Astrocyte (in vitro differentiated cells and primary cell): ENCODE results near the gene GRID2. TPM values are rescaled to one million over a fixed set of nuclear protein-coding genes. Genes with fewer than 3 reads are reported as not detected.

Source experiments
- DNase-seq: peaks from one replicate; pipeline ENCODE4 v3.0.0-alpha.2; 2010; ENCODE audit warnings: low read depth
- FAIRE-seq: peaks from 2 replicates; lab custom pipeline; 2011; peaks lifted over from hg19 to GRCh38; lab: Jason Lieb, UNC
- H2AFZ ChIP-seq: 2 replicates; pipeline ENCODE4 v1.6.0; 2012; ENCODE audit warnings: low read depth, low read length, inconsistent platforms
- H3K27ac ChIP-seq: 2 replicates; pipeline ENCODE4 v1.5.1; 2011; ENCODE audit warnings: low read depth, low read length, inconsistent platforms
- H3K27me3 ChIP-seq: 2 replicates; pipeline ENCODE4 v1.6.0; 2011; ENCODE audit warnings: low read length, inconsistent platforms; ENCODE audit not compliant: insufficient read depth
- H3K36me3 ChIP-seq: 2 replicates; pipeline ENCODE4 v1.5.1; 2011; ENCODE audit warnings: low read length, inconsistent platforms; ENCODE audit not compliant: insufficient read depth
- H3K4me1 ChIP-seq: 2 replicates; pipeline ENCODE4 v1.5.1; 2011; ENCODE audit warnings: low read length, inconsistent platforms; ENCODE audit not compliant: insufficient read depth
- H3K4me2 ChIP-seq: 2 replicates; pipeline ENCODE4 v1.6.0; 2012; ENCODE audit warnings: low read length, inconsistent platforms
- H3K4me3 ChIP-seq: 2 replicates; pipeline ENCODE4 v1.5.1; 2011; ENCODE audit warnings: low read depth, mild to moderate bottlenecking, low read length, inconsistent platforms; ENCODE audit not compliant: insufficient read depth
- H3K79me2 ChIP-seq: 2 replicates; pipeline ENCODE4 v1.6.0; 2012; ENCODE audit warnings: mild to moderate bottlenecking, low read length, inconsistent platforms; ENCODE audit not compliant: insufficient read depth
- H3K9ac ChIP-seq: 2 replicates; pipeline ENCODE4 v1.6.0; 2012; ENCODE audit warnings: mild to moderate bottlenecking, low read length, inconsistent platforms
- H3K9me3 ChIP-seq: 2 replicates; pipeline ENCODE4 v1.5.1; 2012; ENCODE audit warnings: low read depth, mild to moderate bottlenecking, low read length, inconsistent platforms; ENCODE audit not compliant: insufficient read depth
- H4K20me1 ChIP-seq: 2 replicates; pipeline ENCODE4 v1.6.0; 2012; ENCODE audit warnings: low read length, inconsistent platforms; ENCODE audit not compliant: insufficient read depth
- H3K27ac Mint-ChIP-seq: one replicate; pipeline ENCODE4 v1.8.0; 2021; ENCODE audit warnings: mild to moderate bottlenecking, mixed read lengths; ENCODE audit not compliant: unreplicated experiment
- H3K27me3 Mint-ChIP-seq: one replicate; pipeline ENCODE4 v1.8.0; 2021; ENCODE audit warnings: low read depth, mixed read lengths; ENCODE audit not compliant: unreplicated experiment
- H3K36me3 Mint-ChIP-seq: one replicate; pipeline ENCODE4 v1.8.0; 2021; ENCODE audit warnings: low read depth, mixed read lengths; ENCODE audit not compliant: unreplicated experiment
- H3K4me1 Mint-ChIP-seq: one replicate; pipeline ENCODE4 v1.8.0; 2021; ENCODE audit warnings: low read depth, mixed read lengths; ENCODE audit not compliant: unreplicated experiment
- H3K4me3 Mint-ChIP-seq: one replicate; pipeline ENCODE4 v1.8.0; 2021; ENCODE audit warnings: mild to moderate bottlenecking, moderate library complexity, mixed read lengths; ENCODE audit not compliant: unreplicated experiment
- H3K9me3 Mint-ChIP-seq: one replicate; pipeline ENCODE4 v1.8.0; 2021; ENCODE audit warnings: mild to moderate bottlenecking, mixed read lengths; ENCODE audit not compliant: unreplicated experiment
- CTCF ChIP-seq: IDR thresholded peaks from 2 replicates; pipeline ENCODE4 v1.5.1; 2011; ENCODE audit warnings: low read depth, mild to moderate bottlenecking, inconsistent platforms, low read length, moderate library complexity; ENCODE audit not compliant: insufficient read depth
- EZH2 ChIP-seq: IDR thresholded peaks from 2 replicates; pipeline ENCODE4 v1.6.1; 2012; ENCODE audit warnings: mild to moderate bottlenecking, low read length, inconsistent platforms; ENCODE audit not compliant: insufficient read depth
- total RNA-seq: library from RNA; stranded (reverse); gene quantifications from 2 replicates; pipeline ENCODE4 v1.2.1, GENCODE V29; 2021

Gene GRID2
- total RNA-seq, 1 donor from 2014 or later: 0.14 TPM

GRCh38 chr4:92814677-92815076 is 510.9 kb downstream of the GRID2 start:
- H3K27me3 ChIP-seq: no peaks in the 10 kb centered on the region
- H3K4me3 ChIP-seq: no peak overlapping the region
- no peaks in the 10 kb centered on the region for H3K36me3 ChIP-seq
- H3K27ac ChIP-seq: no peak overlapping the region
- H3K9me3 ChIP-seq: no peaks in the 10 kb centered on the region
- no peak overlapping the region for H2AFZ ChIP-seq
- H3K4me1 Mint-ChIP-seq: no peaks in the 10 kb centered on the region
- no peaks in the 10 kb centered on the region for H3K9me3 Mint-ChIP-seq
- no peak overlapping the region for H3K4me3 Mint-ChIP-seq
- H3K27me3 Mint-ChIP-seq: no peaks in the 10 kb centered on the region
- no peak for TF ChIP-seq EZH2
- TF ChIP-seq CTCF: no peak
- FAIRE-seq: no peak
- H3K27ac Mint-ChIP-seq: no peak overlapping the region
- H3K79me2 ChIP-seq: no peaks in the 10 kb centered on the region
- no peaks in the 10 kb centered on the region for H3K4me1 ChIP-seq
- no peaks in the 10 kb centered on the region for H4K20me1 ChIP-seq
- H3K4me2 ChIP-seq: no peak overlapping the region
- H3K9ac ChIP-seq: no peak overlapping the region
- no peak for DNase-seq
- no peaks in the 10 kb centered on the region for H3K36me3 Mint-ChIP-seq

GRCh38 chr4:92825256-92825655 is 521.5 kb downstream of the GRID2 start:
- FAIRE-seq (no peak), DNase-seq (no peak)
- no peaks in the 10 kb centered on the region for H3K79me2 ChIP-seq
- H3K4me3 Mint-ChIP-seq: no peak overlapping the region
- peaks cover 2% of the 10 kb centered on the region for H3K36me3 Mint-ChIP-seq
- no peaks in the 10 kb centered on the region for H3K9me3 ChIP-seq
- no peak overlapping the region for H3K9ac ChIP-seq
- H3K27ac ChIP-seq: no peak overlapping the region
- H3K27me3 Mint-ChIP-seq: no peaks in the 10 kb centered on the region
- no peaks in the 10 kb centered on the region for H3K4me1 ChIP-seq
- H3K36me3 ChIP-seq: no peaks in the 10 kb centered on the region
- no peaks in the 10 kb centered on the region for H3K9me3 Mint-ChIP-seq
- H3K27ac Mint-ChIP-seq: no peak overlapping the region
- no peak overlapping the region for H3K4me2 ChIP-seq
- H3K4me3 ChIP-seq: no peak overlapping the region
- TF ChIP-seq EZH2 (no peak), CTCF (no peak)
- no peak overlapping the region for H2AFZ ChIP-seq
- no peaks in the 10 kb centered on the region for H3K27me3 ChIP-seq
- no peaks in the 10 kb centered on the region for H3K4me1 Mint-ChIP-seq
- no peaks in the 10 kb centered on the region for H4K20me1 ChIP-seq

GRCh38 chr4:92825791-92826190 is 522.0 kb downstream of the GRID2 start:
- Mint-ChIP-seq H3K36me3 (peaks cover 2% of the 10 kb centered on the region), H3K9me3 (no peaks in the 10 kb centered on the region), H3K4me3 (no peak overlapping the region), H3K27ac (no peak overlapping the region), H3K27me3 (no peaks in the 10 kb centered on the region), H3K4me1 (no peaks in the 10 kb centered on the region)
- Histone ChIP-seq H3K4me2 (no peak overlapping the region), H3K9me3 (no peaks in the 10 kb centered on the region), H3K4me1 (no peaks in the 10 kb centered on the region), H3K9ac (no peak overlapping the region), H3K36me3 (no peaks in the 10 kb centered on the region), H3K79me2 (no peaks in the 10 kb centered on the region), H2AFZ (no peak overlapping the region), H3K27me3 (no peaks in the 10 kb centered on the region), H3K4me3 (no peak overlapping the region), H4K20me1 (no peaks in the 10 kb centered on the region), H3K27ac (no peak overlapping the region)
- DNase-seq (no peak), FAIRE-seq (no peak)
- TF ChIP-seq EZH2 (no peak), CTCF (no peak)
